GM21737 (cell line): ENCODE measurements around the gene PCDHA6.
"Not testable (repeated sequence)": the region's sequence is repeated elsewhere in the genome, so short reads cannot be mapped to it uniquely, and the experiment has no call there.

Experiments used
- ATAC-seq: cut with Tn5 transposase; IDR thresholded peaks from one replicate; pipeline ENCODE4 v1.9.1; 2021; ENCODE audit warnings: mild to moderate bottlenecking, moderate library complexity; ENCODE audit not compliant: unreplicated experiment

Gene PCDHA6

GRCh38 chr5:140857177-140857986 is 29.6 kb downstream of the PCDHA6 start:
- ATAC-seq, result no peak

DNA sequence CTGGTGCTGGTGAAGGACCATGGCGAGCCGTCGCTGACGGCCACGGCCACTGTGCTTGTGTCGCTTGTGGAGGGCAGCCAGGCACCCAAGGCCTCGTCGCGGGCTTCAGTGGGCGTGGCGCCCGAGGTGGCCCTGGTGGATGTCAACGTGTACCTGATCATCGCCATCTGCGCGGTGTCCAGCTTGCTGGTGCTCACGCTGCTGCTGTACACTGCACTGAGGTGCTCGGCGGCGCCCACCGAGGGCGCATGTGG is 30.2 kb downstream of the PCDHA6 start:
- ATAC-seq, result no peak

DNA sequence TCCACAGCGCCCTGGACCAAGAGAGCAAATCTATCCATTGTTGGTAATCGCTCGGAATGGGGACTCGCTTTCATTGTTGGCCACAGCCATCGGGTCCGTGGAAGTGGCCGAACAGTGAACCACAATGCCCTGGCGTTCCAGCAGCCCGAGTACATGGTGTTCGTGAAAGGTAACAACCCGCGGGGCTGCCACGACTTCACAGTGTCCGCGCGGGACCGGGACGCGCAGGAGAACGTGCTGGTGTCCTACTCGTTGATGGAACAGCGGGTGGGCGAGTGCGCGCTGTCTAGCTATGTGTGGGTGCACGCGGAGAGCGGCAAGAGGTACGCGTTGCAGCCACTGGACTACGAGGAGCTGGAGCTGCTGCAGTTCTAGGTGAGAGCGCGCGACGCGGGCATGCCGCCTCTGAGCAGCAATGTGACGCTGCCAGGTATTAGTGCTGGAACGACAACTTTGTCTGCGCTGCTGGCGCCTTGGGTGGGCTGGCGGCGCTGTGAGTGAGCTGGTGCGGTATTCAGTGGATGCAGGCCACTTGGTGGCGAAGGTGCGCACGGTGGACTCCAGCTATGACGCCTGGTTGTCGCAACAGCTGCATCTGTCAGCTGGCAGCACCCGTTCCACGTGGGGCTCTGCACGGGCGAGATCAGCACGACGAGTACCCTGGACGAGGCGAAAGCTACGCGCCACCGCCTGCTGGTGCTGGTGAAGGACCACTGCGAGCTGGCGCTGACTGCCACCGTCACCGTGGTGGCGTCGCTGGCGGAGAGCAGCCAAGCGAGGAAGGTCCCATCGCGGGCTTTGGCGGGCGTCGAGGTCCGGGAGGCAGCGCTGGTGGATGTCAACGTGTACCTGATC is 34.9 kb downstream of the PCDHA6 start:
- no peak for ATAC-seq

- ATAC-seq, result no peak
These were observed 41.2 kb downstream of the PCDHA6 start, which contains the start of gene PCDHA11 for GRCh38 chr5:140868721-140869554. Gene PCDHA11 (plus strand): TSS chr5:140868957. CDS start chr5:140869104, 147 bp downstream.

DNA sequence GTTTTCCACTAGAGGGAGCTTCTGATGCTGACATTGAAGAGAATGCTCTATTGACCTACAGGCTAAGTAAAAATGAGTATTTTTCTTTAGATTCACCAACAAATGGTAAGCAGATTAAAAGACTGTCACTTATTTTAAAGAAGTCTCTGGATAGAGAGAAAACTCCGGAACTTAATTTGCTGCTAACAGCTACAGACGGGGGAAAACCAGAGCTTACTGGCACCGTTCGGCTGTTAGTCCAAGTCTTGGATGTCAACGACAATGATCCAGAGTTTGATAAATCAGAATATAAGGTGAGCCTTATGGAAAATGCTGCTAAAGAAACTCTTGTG is 41.8 kb downstream of the PCDHA6 start:
- ATAC-seq, result no peak

DNA sequence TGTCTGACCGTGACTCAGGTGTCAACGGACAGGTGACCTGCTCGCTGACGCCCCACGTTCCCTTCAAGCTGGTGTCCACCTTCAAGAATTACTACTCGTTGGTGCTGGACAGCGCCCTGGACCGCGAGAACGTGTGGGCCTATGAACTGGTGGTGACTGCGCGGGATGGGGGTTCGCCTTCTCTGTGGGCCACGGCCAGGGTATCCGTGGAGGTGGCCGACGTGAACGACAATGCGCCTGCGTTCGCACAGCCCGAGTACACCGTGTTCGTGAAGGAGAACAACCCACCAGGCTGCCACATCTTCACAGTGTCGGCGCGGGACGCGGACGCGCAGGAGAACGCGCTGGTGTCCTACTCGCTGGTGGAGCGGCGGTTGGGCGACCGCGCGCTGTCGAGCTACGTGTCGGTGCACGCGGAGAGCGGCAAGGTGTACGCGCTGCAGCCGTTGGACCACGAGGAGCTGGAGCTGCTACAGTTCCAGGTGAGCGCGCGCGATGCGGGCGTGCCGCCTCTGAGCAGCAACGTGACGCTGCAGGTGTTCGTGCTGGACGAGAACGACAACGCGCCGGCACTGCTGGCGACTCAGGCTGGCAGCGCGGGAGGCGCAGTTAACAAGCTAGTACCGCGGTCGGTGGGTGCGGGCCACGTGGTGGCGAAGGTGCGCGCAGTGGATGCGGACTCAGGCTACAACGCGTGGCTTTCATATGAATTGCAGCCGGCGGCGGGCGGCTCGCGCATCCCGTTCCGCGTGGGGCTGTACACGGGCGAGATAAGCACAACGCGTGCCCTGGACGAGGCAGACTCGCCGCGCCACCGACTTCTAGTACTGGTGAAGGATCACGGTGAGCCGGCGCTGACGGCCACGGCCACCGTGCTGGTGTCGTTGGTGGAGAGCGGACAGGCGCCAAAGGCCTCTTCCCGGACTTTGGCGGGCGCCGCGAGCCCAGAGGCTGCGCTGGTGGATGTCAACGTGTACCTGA is 42.8 kb downstream of the PCDHA6 start:
- no peak for ATAC-seq

DNA sequence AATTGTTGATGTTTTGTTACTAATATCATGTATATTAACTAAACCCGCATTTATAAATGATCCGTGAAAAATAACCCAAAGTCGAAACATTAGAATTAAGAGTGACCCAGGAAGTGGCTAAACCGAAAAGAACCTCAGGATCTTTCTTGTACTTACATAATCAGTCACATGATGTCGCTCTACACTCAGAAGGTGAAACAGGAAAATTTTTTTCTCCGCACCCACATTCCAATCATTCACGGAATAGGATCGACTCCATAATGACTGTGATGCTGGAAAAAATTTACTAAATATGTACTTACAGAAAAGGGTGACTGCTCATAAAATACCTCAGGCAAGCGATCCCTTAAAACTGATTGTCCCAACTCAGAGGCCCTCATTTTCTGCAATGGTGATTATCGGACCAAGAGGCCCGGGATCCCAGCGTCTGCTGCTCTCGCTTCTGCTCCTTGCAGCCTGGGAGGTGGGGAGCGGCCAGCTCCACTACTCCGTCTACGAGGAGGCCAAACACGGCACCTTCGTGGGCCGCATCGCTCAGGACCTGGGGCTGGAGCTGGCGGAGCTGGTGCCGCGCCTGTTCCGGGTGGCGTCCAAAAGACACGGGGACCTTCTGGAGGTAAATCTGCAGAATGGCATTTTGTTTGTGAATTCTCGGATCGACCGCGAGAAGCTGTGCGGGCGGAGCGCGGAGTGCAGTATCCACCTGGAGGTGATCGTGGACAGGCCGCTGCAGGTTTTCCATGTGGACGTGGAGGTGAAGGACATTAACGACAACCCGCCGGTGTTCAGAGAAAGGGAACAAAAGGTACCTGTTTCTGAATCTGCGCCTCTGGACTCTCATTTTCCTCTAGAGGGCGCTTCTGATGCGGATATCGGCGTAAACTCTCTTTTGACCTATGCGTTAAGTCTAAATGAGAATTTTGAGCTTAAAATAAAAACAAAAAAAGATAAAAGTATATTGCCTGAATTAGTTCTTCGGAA is 47.6 kb downstream of the PCDHA6 start, which contains the start of gene PCDHA12:
Gene PCDHA12 (plus strand): TSS at position 224 of the 981 bp plus-strand sequence. CDS start 165 bp downstream, at position 389.
- no peak for ATAC-seq

DNA sequence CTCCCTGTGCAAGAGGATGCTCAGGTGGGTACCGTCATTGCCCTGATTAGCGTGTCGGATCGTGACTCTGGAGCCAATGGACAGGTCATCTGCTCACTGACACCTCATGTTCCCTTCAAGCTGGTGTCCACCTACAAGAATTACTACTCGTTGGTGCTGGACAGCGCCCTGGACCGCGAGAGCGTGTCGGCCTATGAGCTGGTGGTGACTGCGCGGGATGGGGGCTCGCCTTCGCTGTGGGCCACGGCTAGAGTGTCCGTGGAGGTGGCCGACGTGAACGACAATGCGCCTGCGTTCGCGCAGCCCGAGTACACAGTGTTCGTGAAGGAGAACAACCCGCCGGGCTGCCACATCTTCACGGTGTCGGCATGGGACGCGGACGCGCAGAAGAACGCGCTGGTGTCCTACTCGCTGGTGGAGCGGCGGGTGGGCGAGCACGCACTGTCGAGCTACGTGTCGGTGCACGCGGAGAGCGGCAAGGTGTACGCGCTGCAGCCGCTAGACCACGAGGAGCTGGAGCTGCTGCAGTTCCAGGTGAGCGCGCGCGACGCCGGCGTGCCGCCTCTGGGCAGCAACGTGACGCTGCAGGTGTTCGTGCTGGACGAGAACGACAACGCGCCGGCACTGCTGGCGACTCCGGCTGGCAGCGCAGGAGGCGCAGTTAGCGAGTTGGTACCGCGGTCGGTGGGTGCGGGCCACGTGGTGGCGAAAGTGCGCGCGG is 48.9 kb downstream of the PCDHA6 start:
- ATAC-seq, result not testable (repeated sequence)

DNA sequence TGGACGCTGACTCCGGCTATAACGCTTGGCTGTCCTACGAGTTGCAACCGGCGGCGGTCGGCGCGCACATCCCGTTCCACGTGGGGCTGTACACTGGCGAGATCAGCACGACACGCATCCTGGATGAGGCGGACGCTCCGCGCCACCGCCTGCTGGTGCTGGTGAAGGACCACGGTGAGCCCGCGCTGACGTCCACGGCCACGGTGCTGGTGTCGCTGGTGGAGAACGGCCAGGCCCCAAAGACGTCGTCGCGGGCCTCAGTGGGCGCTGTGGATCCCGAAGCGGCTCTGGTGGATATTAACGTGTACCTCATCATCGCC is 49.5 kb downstream of the PCDHA6 start:
- ATAC-seq, result no peak
